Cardiac fibroblast (primary cell): ENCODE results near the gene S100G.

ENCODE experiments used
- DNase-seq, 2 donors: peaks; one replicate each; pipeline versions ENCODE4 v3.0.0 to v3.0.0-alpha.2; 2010; ENCODE audit warnings: low read depth in 2 of 2
- H3K4me3 ChIP-seq, 2 donors: replicated peaks in 1 of 2; 1 replicate in 1 of 2; 2 replicates in 1 of 2; pipeline ENCODE4 v1.5.1; 2011; ENCODE audit warnings: low read depth in 2 of 2, low read length in 2 of 2, mild to moderate bottlenecking in 2 of 2, moderate library complexity in 1 of 2
- TF ChIP-seq, protein P1 (sequence below): IDR thresholded peaks from one replicate; pipeline ENCODE4 v1.5.1; 2011; ENCODE audit warnings: low read depth, mild to moderate bottlenecking, low read length, inconsistent platforms

The S100G gene

DNA sequence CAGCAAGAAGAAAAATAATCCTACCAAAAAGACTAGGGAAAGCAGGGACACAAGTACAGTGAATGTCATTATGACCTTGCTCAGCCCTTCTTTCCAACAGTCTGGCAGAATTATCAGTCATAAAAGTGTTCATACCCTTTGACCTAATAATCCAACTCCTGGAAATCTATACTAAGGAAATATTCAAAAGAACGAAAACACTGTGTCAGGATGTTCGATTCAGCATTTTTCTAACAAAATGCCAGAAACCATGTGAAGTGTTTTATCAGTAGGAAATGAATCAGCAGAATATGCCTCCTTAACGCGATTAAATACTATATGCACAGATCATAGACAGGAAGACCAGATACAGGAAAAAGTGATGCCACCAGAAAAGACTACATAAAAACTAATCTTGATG is 16.2 kb upstream of the S100G start:
- peak; percentile 45 to 49 for DNase-seq
- TF ChIP-seq, protein P1, sequence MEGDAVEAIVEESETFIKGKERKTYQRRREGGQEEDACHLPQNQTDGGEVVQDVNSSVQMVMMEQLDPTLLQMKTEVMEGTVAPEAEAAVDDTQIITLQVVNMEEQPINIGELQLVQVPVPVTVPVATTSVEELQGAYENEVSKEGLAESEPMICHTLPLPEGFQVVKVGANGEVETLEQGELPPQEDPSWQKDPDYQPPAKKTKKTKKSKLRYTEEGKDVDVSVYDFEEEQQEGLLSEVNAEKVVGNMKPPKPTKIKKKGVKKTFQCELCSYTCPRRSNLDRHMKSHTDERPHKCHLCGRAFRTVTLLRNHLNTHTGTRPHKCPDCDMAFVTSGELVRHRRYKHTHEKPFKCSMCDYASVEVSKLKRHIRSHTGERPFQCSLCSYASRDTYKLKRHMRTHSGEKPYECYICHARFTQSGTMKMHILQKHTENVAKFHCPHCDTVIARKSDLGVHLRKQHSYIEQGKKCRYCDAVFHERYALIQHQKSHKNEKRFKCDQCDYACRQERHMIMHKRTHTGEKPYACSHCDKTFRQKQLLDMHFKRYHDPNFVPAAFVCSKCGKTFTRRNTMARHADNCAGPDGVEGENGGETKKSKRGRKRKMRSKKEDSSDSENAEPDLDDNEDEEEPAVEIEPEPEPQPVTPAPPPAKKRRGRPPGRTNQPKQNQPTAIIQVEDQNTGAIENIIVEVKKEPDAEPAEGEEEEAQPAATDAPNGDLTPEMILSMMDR = no peak

DNA sequence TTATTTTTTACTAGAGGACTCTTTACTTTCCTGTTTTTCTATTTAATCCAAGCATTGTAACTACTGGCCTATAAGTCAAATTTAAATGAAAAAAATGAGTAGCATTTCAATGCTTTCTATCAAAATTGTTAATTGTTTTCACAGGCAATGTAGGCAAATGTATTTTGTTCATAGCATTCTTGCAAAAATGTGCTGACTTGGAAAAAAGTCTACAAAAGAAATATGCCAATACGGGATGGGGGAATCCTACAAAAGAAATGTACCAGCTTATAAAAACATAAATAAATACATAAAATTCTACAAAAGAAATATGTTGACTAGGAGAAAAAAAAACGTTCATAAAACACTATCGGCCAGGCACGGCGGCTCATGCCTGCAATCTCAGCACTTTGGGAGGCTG is 14.9 kb upstream of the S100G start:
- DNase-seq = no peak
- H3K4me3 ChIP-seq = no peak overlapping the region
- TF ChIP-seq, protein P1 = no peak

More for the DNA sequence above, 16.2 kb upstream of the S100G start:
- no peak overlapping the region for H3K4me3 ChIP-seq

DNA sequence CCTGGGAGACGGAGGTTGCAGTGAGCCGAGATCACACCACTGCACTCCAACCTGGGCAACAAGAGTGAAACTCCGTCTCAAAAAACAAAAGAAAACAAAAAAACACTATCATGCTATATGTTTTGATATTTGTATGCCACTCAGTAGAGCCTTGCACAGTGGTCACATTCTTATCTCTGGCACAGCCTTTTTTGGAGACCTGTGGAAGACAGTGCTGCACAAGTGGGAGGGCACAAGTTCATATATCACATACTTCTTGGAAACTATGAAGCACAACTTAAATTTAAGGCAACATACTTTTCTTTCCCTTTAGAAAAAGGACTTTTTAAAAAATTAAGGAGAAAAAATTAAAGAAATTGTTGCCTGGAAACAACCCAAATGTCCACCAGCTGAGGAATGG is 14.4 kb upstream of the S100G start:
- H3K4me3 ChIP-seq = no peak overlapping the region
- TF ChIP-seq, protein P1 = no peak
- no peak for DNase-seq

DNA sequence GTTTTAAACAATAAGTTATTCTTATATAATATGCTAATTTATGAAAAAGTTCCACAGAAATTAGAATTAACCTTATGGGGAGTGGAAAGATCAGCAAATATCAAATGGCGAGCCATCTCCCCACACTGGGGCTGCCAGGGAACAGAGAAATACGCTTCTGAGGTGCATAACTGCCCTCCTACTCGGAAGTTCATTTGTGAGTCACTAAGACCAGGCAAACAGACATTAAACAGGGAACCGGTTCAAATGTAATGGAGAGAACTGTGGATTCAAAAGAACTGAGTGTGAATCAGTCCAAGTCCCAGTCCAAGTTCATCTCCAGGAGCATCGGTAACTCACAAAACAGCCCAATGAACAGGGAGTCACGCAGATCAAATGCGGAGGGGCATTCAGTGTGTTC is 11.4 kb upstream of the S100G start:
- TF ChIP-seq, protein P1 = no peak
- no peak for DNase-seq

DNA sequence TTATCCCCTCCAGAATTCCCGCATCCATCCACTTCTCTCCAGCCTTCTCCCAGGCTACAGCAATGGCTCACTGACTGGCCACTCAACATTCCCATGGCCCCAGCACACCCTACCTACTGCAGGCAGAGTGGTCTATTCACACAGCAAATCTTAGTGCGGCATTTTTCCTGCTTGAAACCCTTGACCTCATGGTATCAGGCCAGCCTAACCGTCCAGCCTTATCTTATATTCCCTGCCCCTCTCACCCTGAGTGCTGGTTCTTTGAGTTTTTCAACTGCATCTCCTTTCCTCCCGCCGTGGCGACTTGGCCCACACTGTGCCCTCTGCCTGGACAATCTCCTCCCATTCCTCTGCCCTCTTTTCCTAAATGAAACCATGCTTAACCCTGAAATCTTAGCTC is 10.0 kb upstream of the S100G start:
- H3K4me3 ChIP-seq = no peak overlapping the region
- DNase-seq = no peak
- TF ChIP-seq, protein P1 = no peak

More for the DNA sequence above, 11.4 kb upstream of the S100G start:
- H3K4me3 ChIP-seq = no peak overlapping the region

DNA sequence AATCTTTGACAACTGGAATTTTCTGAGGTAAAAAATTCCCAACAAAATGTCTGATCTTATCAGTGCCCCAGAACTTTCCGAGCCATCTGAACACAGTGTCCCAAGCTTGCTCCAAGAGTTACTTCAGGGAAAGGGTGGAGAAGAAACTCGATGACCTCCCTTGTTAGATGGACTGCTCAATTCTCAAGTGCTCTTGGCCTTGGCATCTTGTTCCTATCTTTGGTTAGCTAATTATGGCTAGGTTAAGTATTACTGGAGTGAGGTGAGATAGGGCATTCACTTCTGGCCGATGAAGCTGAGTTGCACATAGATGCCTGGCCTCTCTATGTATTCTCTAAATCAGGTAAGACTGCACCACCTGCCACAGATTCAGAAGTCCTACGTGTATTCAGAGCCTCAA is 9.1 kb upstream of the S100G start:
- no peak for DNase-seq
- H3K4me3 ChIP-seq = no peak overlapping the region
- TF ChIP-seq, protein P1 = no peak

DNA sequence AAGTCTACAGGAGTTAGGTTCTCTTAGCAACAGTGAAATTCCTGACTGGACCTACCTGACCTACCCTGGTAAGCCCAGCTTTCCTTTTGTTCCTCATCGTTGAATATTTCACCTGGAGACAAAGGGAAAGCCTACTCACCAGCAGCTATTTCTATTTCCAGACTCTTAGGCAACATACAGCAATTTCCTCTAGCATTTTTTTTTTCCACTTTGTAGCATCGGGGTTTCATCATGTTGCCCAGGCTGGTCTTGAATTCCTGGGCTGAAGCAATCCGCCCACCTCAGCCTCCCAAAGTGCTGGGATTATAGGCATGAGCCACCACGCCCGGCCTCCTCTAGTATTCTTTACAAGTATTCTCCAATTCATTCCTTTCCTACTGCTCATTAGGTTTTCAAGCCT is 6.8 kb upstream of the S100G start:
- peak; percentile 49 to 75 for DNase-seq
- TF ChIP-seq, protein P1 = no peak
- H3K4me3 ChIP-seq = no peak overlapping the region
